Left lung (tissue), 10 donors: ENCODE measurements around the gene NCR3LG1. TPM values are rescaled to one million over a fixed set of nuclear protein-coding genes. Genes with fewer than 3 reads are reported as not detected.

ENCODE experiments used
- ATAC-seq: fragments of 200-7000 bp; cut with Tn5 transposase; one replicate; pipeline ENCODE4 v1.9.1; 2020; ENCODE audit warnings: moderate library complexity
- DNase-seq, 4 donors: peaks; one replicate each; pipeline ENCODE4 v3.0.0-alpha.2; 2013 to 2020
- H3K27ac ChIP-seq, 2 donors: fragments of 200-600 bp; sonication (generic) in 1 of 2; one replicate each; pipeline versions ENCODE4 v1.5.0 to v1.8.0; 2020 to 2021
- H3K27me3 ChIP-seq, 2 donors: fragments of 200-600 bp; sonication (generic) in 1 of 2; one replicate each; pipeline versions ENCODE4 v1.5.0 to v1.8.0; 2020 to 2021
- H3K36me3 ChIP-seq, 2 donors: fragments of 200-600 bp; sonication (generic) in 1 of 2; one replicate each; pipeline versions ENCODE4 v1.5.0 to v1.8.0; 2020 to 2021
- H3K4me1 ChIP-seq, 2 donors: fragments of 200-600 bp; one replicate each; pipeline ENCODE4 v1.8.0; 2021
- H3K4me3 ChIP-seq, 2 donors: fragments of 200-600 bp; sonication (generic) in 1 of 2; one replicate each; pipeline versions ENCODE4 v1.5.0 to v1.8.0; 2020 to 2021; ENCODE audit warnings: mild to moderate bottlenecking in 1 of 2
- H3K9me3 ChIP-seq, 2 donors: fragments of 200-600 bp; sonication (generic) in 1 of 2; one replicate each; pipeline versions ENCODE4 v1.5.0 to v1.8.0; 2020 to 2021
- intact Hi-C, 2 donors: fragments of 100-400 bp; cut with DNase I; formaldehyde crosslinking; loops; one replicate each; pipeline versions ENCODE4 v1.11.2 to v1.14.2; 2022
- polyA plus RNA-seq, 6 donors: library from polyadenylated mRNA; unstranded; fragments of 120-200 nt; gene quantifications; one replicate each; pipeline ENCODE4 v1.2.1, GENCODE V29; 2013; ENCODE audit not compliant: insufficient read length in 6 of 6
- total RNA-seq, 2 donors: library from RNA; stranded (reverse); fragmentation: NEBNext Ultra II Directional; extraction: Animal tissue kit (Norgen Biotek cat#: 25700); gene quantifications; one replicate each; pipeline ENCODE4 v1.2.1, GENCODE V29; 2021
- TF ChIP-seq, protein P1 (sequence below), 2 donors: fragments of 200-600 bp; sonication (generic) in 1 of 2; IDR thresholded peaks; one replicate each; pipeline versions ENCODE4 v1.5.0 to v1.8.0; 2021; ENCODE audit warnings: antibody characterized with exemption in 2 of 2
- donor health status: DM: no; HTN: yes; CAD: no.
- donor health status: DM: no; HTN: no; CAD: no.

The NCR3LG1 gene
- total and polyA plus RNA-seq, 8 donors, result 0.63 to 9.8 (median 0.85) TPM

DNA sequence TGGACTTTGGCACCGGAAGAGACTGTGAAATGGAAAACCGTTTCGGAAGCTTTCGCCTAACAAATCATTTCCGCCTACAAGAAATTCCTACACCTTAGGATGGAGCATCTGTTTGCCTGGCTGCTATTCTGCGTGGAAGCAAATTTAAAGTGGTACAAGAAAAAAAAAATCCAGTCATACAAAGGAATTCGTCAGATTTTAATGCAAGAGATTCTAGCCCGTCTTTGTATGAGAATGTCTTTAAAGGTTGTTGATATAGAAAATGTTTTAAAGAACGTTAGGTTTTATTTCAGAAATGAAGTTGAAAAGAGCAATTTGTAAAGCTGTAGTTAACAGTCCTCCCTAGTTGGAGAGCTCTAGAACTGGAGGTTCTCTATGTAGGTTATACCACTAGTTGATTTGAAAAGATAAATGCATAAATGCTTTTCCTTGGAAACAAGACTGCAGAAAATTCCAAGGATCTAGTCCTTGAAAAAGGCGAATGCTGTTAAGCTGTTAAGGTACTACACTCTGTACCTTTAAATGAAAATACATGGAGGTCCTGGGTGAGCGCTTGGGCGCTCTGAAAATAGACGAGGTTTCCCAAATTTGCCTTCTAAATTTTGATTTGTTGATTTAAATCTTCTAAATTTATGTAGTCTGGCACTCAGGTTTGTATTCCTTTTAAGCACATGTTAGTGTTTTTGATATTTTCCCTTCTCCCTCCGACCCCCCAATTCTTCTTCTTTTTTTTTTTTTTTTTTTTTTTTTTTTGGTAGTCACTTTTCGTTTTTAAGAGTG is 2.4 kb downstream of the NCR3LG1 start:
- Histone ChIP-seq H3K9me3 (no peaks in the 10 kb centered on the region), H3K27ac (peak overlapping the region in 1 of 2 donors; percentile 78), H3K36me3 (peaks cover 0 to 5% of the 10 kb centered on the region in 2 donors), H3K27me3 (no peaks in the 10 kb centered on the region), H3K4me1 (peaks cover 9 to 29% of the 10 kb centered on the region in 2 donors), H3K4me3 (peak overlapping the region; percentile 61 to 73)
- DNase-seq, result no peak
- no peak for ATAC-seq
- intact Hi-C loops, result no loop called here
- TF ChIP-seq, protein P1, sequence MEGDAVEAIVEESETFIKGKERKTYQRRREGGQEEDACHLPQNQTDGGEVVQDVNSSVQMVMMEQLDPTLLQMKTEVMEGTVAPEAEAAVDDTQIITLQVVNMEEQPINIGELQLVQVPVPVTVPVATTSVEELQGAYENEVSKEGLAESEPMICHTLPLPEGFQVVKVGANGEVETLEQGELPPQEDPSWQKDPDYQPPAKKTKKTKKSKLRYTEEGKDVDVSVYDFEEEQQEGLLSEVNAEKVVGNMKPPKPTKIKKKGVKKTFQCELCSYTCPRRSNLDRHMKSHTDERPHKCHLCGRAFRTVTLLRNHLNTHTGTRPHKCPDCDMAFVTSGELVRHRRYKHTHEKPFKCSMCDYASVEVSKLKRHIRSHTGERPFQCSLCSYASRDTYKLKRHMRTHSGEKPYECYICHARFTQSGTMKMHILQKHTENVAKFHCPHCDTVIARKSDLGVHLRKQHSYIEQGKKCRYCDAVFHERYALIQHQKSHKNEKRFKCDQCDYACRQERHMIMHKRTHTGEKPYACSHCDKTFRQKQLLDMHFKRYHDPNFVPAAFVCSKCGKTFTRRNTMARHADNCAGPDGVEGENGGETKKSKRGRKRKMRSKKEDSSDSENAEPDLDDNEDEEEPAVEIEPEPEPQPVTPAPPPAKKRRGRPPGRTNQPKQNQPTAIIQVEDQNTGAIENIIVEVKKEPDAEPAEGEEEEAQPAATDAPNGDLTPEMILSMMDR (IDR thresholded peaks at IDR 0.05), result no peak

GRCh38 chr11:17354601-17354991 is 3.0 kb downstream of the NCR3LG1 start:
- ATAC-seq (peak; percentile 61), DNase-seq (peak in 3 of 4 donors; percentile 39 to 66 (median 48))
- H3K4me3 ChIP-seq, result no peak overlapping the region
- TF ChIP-seq, protein P1 (IDR thresholded peaks at IDR 0.05), result peak; percentile 76 to 77
- H3K27ac ChIP-seq, result no peak overlapping the region
- H3K4me1 ChIP-seq, result peaks cover 9 to 29% of the 10 kb centered on the region in 2 donors
- no peaks in the 10 kb centered on the region for H3K9me3 ChIP-seq
- intact Hi-C loops, result no loop called here
- H3K27me3 ChIP-seq, result no peaks in the 10 kb centered on the region
- peaks cover 0 to 7% of the 10 kb centered on the region in 2 donors for H3K36me3 ChIP-seq

GRCh38 chr11:17366495-17366894 is 14.9 kb downstream of the NCR3LG1 start:
- H3K9me3 ChIP-seq, result peaks cover 5 to 34% of the 10 kb centered on the region in 2 donors
- no peak for DNase-seq
- H3K4me3 ChIP-seq, result no peak overlapping the region
- H3K27ac ChIP-seq, result no peak overlapping the region
- peaks cover 0 to 61% of the 10 kb centered on the region in 2 donors for H3K36me3 ChIP-seq
- ATAC-seq, result no peak
- no peaks in the 10 kb centered on the region for H3K27me3 ChIP-seq
- intact Hi-C loops, result no loop called here
- TF ChIP-seq, protein P1 (IDR thresholded peaks at IDR 0.05), result no peak
- H3K4me1 ChIP-seq, result no peaks in the 10 kb centered on the region

DNA sequence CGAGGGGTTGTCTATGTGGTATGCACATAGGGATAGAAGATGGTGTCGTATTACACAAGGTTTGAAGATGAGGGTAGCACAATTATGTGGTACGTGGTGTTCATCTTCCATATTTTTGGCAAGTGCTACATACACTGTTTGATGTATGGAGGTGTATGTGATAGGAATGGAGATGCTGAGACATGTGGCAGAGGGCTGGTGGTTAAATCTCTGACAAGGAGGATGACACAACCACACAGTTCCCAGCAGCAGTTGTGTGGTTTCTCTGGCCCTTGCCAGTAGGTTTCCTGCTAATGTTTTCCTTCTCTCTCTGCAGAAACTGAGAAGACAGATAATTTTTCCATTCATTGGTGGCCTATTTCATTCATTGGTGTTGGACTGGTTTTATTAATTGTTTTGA is 17.0 kb downstream of the NCR3LG1 start:
- ATAC-seq, result no peak
- Histone ChIP-seq H3K4me3 (no peak overlapping the region), H3K4me1 (no peaks in the 10 kb centered on the region), H3K9me3 (peaks cover 19 to 55% of the 10 kb centered on the region in 2 donors), H3K27ac (no peak overlapping the region), H3K36me3 (peaks cover 0 to 79% of the 10 kb centered on the region in 2 donors), H3K27me3 (no peaks in the 10 kb centered on the region)
- intact Hi-C loops, result no loop called here
- TF ChIP-seq, protein P1 (IDR thresholded peaks at IDR 0.05), result no peak
- no peak for DNase-seq

GRCh38 chr11:17369094-17369493 is 17.5 kb downstream of the NCR3LG1 start:
- H3K9me3 ChIP-seq, result peaks cover 19 to 60% of the 10 kb centered on the region in 2 donors
- TF ChIP-seq, protein P1 (IDR thresholded peaks at IDR 0.05), result no peak
- DNase-seq (no peak), ATAC-seq (no peak)
- peaks cover 0 to 84% of the 10 kb centered on the region in 2 donors for H3K36me3 ChIP-seq
- H3K27ac ChIP-seq, result no peak overlapping the region
- intact Hi-C loops, result no loop called here
- no peak overlapping the region for H3K4me3 ChIP-seq
- no peaks in the 10 kb centered on the region for H3K4me1 ChIP-seq
- no peaks in the 10 kb centered on the region for H3K27me3 ChIP-seq
